Kidney tubule cell (primary cell): ENCODE data around the gene KIAA1549.

Experiments used
- DNase-seq: peaks from one replicate; pipeline ENCODE4 v3.0.0-alpha.2; 2018; ENCODE audit warnings: low spot score

The KIAA1549 gene

DNA sequence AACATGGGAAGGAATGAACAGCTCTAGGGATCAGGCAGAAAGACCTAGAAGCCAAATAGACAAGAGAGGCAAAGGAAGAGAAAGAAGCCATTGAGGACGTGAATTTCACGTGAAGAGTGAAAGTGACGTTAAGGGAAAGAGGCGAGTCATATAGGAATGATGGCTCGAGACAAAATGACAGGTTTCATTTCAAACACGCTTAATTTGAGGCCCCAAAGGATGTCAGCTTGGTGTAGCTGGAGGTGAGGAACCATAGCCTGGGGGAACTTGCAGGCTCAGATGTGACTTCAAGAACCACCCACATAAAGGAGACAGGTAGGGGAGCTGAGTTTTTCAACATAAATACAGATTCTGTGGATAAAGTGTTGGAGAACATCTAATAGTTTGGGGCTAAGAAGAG lies 98.9 kb downstream of the KIAA1549 start:
- DNase-seq = no peak

DNA sequence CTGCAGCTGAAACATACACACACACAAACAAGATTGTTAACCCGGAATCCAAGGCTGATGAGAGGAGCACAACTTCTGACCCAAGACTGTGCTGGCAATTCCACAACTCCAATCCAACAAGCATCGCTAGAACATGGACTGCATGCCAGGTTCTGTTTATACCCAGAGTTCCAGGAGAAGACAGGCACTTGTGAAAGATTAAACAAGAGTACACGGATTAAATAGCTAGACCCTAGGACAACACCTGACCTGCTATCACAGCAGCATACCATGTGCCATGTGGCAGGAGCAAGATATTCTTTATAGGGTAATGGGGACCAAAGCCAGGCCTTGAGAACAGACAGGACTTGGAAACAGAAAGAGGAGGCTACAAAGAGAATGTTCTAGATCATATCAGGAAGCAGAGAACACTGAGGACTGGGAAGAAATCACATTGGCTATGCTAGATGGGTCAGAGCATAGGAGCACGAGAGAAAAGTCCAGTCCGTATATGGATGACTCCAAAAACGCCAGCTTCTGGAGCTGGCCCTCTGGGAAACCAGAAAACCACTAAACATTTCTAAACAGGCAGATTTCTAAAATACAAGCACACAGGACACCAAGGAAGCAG lies 99.5 kb downstream of the KIAA1549 start:
- no peak for DNase-seq

DNA sequence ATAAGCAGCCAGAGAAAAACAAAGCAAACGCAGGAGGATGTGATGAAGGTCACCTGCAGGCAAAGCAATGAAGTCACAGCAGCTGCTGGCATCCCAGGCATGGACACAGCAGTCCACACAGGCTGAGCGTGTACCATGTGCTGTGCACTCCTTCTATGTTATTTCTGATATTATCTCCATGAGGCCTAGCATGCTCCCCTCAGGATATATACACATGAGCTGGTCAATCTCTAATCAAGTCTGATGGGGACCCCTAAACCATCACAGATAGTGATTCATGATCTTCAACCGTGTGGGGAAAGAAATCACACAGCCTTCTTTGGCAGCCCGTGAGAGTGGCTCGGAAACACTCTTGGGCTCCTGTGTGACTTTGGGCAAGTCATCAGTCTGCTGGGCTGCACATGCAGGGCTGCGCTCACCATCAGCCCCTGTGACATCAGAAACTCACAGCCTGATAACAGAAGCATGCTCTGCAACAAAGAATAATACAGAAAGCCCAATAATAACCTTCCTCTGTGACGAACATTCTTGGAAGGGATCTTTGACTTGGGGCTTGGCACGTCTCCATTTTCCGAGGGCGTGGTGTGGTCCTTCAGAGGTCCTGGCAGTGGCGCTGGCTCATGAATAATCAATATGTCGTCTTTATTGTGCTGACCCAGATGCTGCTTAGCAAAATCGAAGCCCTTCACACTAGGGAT lies 100.2 kb downstream of the KIAA1549 start:
- DNase-seq = no peak

DNA sequence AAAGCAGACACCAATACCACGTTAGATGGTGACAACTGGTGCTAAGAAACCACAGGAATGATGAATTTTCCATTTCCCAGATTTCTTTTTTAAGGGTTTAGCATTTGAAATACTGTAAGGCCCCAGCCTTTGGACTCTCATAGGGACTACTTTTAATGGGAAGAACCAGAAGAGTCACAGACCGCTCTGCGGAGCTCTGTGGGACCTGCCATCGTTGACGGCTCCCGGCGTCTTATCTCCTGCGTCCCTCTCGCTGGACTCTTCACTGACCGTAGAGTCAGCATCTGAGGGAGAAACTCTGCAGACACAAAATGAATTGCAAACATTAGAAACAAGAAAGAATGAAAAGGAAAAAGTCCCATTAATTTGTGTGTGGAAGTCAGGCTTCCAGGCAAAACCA lies 101.8 kb downstream of the KIAA1549 start:
- DNase-seq = no peak

DNA sequence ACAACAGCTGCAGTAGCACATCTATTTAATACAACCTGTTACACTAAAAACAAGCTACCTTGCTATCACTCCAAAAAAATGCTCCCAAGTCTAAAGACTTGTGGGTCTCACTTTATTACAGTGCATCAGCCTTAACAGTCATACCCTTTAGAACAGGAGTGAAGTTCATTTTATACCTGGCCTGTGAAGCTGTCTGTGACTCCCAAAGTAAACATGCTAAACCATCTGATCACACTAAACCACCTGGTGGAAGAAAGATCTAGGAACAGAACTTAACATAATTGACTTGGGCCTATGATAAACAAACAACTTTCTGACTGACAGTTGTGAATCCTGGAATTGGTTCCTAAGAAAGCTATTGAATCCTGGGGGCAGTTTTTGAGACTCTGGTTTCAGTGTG lies 102.3 kb downstream of the KIAA1549 start:
- no peak for DNase-seq

DNA sequence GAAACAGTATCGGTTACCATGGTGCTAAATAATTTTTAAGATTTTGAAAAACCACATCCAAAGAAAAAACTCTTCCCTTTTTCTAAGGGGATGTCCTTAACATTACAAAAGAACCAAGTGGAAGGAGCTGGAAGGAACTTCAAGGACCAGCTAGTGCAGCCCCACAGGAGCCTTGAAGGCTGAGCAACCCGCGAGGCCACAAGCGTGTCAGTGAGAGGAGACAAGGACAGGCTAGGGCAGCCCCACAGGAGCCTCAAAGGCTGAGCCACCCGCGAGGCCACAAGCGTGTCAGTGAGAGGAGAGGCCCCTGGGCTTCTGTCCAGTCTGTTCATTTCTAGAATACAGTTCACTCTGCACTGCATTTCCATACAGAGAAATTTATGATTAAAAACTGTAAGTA lies 103.1 kb downstream of the KIAA1549 start:
- no peak for DNase-seq

DNA sequence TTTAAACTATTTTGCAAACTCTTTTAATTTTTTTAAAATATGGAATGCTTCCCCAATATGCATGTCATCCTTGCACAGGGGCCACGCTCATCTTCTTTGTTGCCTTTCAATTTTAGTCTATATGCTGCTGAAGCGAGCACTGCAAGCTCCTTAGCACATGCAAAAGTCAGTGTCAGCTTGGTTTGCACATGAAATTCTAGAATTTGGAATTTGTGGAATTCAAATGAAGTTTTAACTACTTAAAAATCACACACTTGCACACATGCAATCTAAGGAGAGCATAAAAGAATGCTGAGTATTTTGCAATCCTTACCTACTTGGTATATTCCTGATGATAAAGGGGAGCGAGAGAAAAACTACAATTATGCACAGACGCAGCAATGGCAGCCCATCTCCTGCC lies 104.9 kb downstream of the KIAA1549 start:
- no peak for DNase-seq

DNA sequence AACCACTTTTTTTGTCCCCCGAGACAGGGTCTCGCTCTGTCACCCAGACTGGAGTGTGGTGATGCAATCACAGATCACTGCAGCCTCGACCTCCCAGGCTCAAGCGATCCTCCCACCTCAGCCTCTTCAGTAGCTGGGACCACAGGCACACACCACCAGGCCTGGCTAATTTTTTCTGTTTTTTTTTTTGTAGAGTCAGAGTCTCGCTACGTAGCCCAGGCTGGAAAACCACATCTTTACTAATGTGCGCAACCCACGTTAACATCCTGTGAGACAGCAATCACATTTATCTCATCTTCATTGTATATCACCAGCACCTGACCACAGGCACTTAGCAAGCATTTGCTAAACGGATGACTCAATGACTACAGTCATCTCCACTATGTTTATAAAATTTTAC lies 105.4 kb downstream of the KIAA1549 start:
- DNase-seq = peak; percentile 90

DNA sequence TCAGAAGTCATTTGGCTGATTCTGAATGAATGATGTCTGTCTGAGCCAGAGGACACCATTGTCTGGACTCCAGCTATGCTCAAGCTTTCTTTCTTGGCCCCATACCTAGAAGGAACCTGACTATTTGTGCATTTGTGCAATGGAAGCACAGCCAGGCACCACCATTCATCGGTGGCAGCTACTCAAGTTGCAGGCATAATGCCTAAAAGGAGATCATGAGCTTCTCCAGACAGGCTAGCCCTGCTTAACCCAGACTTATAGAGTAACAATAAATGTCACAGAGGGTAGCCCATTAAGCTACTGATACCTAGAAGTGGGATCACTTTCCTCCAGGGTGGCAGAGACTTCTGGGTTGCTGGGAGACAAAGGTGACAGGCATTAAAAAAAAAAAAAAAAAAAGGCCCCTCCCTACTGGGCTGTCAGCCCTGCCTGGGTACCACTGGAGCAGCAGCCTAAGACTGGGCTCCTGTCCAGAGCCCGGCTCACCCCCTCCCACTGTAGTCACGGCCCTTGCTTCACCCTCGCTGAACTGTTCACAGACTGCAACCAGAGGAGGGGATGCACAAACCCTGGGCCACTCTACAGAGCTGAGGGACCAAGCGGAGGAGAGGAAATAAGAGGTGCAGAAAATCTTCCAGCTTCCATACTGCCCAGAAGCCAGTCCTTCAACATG lies 107.8 kb downstream of the KIAA1549 start:
- DNase-seq = no peak

DNA sequence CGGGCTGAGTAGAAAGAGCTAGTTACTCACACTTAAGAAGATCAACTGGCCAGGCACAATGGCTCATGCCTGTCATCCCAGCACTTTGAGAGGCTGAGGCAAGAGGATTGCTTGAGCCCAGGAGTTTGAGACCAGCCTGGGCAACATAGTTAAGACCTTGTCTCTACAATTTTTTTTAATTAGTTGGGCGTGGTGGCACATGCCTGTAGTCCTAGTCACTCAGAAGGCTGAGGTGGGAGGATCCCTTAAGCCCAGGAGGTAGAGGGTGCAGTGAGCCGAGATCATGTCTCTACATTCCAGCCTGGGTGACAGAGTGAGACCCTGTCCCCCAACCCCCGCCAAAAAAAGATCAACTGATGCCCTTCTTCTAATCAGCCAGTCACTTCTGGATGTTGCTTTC lies 108.6 kb downstream of the KIAA1549 start:
- DNase-seq = peak; percentile 80

DNA sequence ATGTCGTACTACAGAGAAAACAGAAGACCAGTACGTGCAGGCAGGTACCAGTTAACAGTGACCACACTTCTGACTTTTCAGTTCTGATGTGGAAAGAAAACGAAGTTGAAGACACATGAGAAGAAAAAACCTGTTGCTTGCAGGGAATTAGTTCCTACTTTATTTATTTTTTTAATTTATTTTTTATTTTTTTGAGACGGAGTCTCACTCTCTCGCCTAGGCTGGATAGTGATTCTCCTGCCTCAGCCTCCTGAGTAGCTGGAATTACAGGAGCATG lies 109.4 kb downstream of the KIAA1549 start:
- no peak for DNase-seq

DNA sequence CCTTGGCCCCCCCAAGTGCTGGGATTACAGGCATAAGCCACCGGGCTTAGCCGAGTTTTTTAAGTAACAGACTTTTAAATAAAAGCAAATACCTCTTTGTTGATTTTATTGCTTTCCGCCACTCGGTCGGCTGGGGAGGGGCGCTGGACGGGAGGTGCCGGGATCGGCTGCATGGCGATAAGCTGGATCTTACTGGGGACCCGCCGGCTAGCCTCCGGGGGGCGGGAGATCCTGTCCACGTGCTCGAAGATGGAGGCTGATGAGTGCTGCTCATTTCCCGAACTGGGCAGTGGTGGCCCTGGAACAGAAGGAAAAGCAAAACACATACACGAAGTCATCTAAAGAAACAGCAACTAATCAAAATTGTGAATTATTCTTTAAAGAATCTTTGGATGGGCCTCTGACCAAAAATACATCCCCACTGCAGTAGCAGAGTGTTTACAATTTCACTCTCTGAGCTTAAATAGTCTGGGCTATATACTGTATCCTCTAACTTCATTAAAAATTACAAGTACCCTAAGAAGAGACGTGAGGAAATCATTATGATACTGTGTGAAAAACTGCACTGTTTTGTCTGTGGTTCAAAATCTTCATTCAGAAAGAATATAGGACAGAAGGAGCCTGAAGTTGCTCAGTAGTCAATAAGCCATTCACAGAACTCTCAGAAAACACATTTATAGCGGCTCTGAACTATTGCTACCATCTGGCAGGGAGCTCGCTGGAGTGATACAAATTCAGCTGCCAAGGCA lies 110.0 kb downstream of the KIAA1549 start:
- no peak for DNase-seq

DNA sequence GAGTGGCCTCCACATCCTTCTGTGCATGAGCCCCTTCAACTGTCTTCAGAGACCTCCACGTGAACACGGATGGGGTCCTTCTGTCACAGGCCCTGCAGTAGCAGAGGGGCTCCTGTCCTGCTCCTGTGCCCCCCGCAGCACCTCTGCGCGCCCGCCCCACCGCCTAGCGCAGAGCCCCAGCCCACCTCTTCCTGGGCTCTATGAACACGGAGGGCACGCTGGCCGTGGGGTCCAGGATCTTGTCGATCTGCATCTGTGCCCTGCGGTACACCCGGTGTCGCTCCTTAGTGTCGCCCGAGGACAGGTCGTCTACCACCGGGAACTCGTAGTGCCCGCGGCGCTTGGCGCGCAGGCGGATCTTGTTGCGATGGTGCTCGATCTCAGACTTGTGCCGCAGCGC lies 111.8 kb downstream of the KIAA1549 start:
- DNase-seq = no peak

DNA sequence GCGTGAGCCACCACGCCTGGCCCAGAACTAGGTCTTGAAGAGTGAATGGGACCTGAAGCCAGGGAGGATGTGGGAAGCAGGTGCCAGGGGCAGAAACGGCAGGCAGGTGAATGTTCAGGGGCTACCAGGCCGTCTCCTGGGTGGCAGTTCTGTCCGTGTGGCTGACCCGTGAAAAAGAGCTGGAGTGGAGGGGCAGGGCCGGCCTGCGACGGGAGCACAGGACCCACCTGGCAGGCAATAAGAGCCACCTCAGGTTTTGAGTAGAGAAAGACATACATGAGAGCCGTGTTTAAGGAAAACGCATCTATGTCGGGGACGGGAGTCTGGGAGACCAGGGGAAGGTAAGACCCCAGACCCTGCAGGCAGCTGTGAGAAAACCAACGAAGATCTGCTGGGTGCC lies 112.5 kb downstream of the KIAA1549 start:
- DNase-seq = no peak

DNA sequence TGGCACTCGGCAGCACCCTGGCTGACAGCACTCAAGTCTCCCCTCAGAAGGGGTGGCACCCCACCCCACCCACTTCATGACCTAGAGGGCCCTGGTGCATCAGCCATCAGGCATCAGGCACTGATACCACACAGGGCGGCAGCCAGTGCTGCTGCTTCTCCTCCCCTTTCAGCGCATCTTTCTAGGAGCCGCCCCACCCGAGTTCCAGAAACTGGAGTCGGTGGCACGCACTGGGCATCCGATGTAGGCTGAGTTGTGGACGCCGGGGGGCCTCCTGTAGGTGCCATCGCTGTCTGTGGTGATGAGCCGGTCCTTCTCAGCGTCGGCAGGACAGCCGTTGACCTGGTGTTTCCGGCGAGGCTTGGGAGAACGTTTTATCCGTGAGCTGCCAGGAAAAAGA lies 113.4 kb downstream of the KIAA1549 start:
- DNase-seq = no peak

DNA sequence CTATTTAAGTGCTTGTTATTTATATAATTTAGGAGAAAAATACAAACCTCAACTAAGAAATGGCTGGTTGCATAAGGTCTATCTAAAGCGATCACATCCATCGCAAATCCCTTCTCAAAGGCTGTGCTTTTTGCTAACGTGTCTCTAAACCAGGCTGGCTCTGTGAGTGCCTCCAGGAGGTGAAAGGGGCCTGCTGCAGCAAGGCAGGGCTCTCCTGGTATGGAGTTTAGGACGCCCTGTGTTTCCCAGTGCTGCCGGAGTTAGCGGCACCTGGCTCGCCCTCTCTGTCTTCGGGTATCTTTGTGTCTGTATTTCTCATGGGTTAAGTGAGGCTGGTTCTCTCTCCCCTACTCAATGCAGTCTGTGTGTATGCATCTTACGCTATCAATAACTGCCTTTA lies 114.8 kb downstream of the KIAA1549 start:
- no peak for DNase-seq

DNA sequence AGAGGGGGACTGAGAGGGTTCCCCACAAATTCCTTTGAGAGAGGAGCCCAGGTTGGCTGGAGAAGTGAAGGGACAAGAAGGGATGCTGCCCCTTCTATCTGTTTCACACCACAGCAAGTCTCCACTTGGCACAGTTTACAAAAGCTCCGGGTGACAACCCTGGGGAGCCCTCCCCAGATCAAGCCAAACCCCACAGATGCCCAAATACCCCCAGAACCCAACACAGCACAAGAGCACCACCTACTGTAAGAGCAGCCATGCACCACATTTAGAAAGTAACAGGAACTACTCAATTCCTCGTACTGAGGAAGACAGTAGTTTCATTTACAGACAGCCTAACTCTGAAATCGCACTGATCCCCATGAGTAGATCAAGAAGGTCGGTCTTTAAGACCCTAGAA lies 115.3 kb downstream of the KIAA1549 start:
- DNase-seq = no peak

DNA sequence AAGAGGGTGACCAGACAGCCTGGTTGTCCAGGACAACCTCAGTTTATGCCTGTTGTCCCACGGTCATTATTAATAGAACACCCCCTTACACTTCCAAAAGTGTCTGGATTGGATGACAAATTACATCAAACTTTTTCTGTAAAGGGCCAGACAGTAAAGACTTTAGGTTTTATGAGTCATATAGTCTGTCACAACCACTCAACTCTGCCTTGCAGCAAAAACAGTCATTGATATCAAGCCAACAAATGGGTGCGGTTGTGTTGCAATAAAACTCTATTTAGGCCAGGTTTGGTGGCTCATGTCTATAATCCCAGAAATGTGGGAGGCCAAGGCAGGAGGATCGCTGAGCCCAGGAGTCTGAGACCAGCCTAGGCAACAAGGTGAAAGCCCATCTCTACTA lies 116.5 kb downstream of the KIAA1549 start:
- DNase-seq = peak; percentile 49

DNA sequence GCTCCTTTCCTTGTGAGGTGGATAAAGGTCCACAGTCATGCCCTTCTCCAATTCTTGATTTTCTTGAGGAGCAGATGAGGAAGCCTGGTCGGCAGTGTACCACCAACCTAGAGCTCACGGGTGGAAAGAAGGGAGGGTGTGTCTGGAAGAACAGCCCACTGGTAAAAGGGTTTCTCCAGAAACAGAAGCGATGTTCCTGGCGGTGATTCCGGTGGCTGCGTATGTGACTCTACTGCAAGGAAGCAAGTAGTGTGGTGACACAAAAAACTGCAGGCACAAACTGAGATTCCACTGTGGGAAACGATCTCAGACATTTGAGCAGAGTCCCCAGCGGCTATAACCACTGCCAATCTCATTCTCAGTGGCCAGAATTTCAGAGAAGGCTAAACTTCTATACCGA lies 117.3 kb downstream of the KIAA1549 start:
- no peak for DNase-seq

DNA sequence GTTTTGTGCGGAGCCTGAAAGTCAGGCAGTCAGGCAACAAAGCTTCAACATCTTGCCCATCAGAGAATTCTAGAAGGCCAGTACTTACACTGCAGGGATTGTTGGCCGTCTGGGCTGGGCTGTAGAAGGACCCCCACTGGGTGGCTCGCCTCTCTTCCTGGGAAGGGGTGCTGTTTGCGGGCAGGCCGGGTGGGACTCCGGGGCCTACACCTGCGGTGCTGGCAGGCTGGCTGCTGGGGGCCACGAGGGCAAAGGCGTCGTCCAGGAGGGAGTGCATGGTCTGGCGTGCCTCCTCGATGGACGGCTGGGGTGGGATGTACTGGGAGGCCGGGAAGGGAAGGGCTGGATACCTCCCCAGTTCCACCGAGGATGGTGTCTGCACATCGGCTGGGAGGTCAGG lies 120.1 kb downstream of the KIAA1549 start:
- DNase-seq = no peak

DNA sequence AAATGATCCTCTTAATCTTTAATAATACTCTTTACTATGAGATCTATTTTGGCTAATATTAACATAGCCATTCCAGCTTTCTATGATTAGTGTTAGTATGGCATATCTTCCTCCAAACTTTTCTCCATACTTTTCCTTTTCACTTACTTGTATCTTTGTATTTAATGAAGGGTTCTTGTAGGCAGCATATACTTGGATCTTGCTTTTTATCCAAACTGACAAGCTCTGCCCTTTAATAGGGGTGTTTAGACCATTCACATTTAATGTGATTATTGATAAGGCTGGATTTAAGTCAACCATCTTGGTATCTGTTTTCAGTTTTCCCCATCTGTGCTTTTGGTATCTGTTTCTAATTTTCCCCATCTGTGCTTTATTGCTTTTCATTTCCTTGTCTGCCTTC lies 123.5 kb downstream of the KIAA1549 start:
- DNase-seq = no peak

DNA sequence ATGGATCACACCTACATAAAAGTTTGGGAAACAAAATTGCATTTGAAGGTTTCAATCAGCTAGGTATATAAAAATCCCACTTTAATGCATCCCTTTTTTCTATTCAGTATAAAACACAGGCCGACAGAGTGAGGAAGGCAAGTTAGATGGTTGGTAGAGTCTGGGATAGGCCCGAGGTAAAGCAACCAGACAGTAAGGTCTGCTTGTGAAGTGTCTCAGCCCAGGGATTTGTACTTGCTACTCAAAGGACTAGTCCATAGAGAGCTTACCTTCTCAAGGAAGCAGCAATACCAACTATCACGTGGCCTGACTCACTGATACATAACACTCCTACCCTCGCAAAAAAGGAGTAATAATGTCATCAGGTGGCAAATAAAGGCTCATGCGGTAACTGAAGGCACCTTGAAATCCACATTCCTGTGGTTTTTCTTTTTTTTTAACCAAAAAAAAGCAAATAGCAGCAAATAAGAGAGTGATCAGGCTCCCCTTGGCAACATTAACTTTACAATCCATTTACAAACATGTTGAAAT lies 127.0 kb downstream of the KIAA1549 start:
- DNase-seq = peak; percentile 38

DNA sequence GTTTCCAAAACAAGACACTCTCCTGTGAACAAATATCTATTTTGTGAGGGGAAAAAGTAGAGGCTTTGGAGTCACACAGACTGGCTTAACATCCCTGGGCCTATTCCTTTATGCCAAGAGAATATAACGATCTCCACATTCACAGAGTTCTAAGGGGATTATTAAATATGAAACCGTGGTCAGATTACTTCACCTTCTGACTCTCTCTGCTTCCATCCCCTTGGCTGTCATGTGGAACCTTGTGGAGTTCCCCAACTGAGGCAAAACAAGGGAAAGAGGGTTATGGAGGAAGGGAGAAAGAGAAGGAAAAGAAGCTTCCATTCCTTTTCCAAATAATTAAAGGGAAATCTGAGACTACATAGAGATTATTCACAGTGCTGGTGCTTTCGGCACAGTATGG lies 127.7 kb downstream of the KIAA1549 start:
- DNase-seq = no peak
